GM10847 (cell line): ENCODE results near the gene CD9.

Experiments used
- POLR2A ChIP-seq: IDR thresholded peaks from 2 replicates; pipeline ENCODE4 v1.6.1; 2011; ENCODE audit not compliant: insufficient read length; ENCODE audit errors: extremely low read depth

CD9 gene

DNA sequence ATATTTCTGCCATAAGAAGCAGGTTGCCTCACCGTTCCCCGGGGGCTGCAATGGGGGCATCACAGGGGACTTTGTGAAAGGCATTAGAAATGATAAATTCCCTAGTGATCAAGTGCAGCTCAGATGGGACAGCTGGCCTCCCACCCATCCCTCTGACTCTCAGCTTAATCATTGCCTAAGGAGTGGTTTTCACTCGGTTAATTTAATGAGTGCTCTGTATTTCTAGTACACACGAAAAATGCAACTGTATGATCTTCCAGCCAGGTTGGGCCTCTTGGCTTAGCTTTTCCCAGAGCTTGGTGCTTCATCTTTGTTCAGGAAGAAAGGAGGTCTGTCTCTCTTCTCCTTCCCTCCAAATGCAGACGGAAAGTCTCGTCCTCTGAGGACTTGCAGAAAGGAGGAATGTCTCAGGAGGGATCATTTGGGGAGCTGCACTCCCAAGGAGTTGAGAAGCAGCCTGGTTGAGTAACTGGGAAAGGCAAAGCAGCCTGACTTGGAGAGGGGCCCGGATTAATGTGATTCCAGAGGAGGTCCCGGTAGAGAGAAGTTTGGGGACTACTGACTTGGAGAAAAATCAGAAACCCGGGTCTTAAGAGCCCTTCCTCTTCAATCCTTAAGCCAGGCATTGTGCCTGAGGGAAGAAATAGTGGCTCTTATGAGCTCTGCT is 7.2 kb downstream of the CD9 start:
- TF ChIP-seq POLR2A: no peak

DNA sequence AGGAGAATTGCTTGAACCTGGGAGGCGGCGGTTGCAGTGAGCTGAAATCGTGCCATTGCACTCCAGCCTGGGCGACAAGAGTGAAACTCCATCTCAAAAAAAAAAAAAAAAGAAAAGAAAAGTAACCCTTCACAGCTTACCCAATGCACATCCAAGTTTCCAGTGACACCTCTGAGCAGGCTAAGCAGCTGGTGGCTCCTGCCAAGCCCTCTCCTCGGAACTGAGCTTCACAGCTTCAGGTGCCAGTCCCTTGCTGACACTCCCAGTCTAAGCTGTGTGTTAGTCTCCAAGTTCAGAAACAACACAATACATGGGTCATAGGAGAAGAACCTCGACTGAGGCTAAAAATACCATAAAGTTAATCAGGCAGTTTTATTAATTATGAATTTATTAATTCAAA is 7.9 kb downstream of the CD9 start:
- TF ChIP-seq POLR2A: no peak

DNA sequence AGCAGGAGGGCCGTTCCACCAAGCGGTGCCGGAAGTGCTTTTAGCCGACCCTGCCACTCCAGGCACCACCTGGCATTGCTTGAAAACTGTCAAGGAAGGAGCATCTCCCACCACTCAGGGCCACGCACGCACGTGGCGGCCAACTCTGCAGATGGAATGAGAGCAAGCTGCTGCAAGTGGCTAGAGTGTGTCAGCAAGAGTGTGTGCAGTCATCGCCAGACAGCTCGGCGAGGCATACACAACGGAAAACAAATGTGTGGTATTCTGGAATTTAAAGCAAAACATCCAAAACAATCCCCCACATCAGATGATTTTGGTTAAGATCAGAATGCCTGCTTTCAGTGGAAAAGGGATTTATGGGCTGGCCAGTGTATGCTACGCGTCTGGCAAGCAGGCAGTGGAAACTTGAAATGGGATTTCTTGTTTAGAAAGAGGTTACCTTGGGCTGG is 11.2 kb downstream of the CD9 start:
- TF ChIP-seq POLR2A: no peak

DNA sequence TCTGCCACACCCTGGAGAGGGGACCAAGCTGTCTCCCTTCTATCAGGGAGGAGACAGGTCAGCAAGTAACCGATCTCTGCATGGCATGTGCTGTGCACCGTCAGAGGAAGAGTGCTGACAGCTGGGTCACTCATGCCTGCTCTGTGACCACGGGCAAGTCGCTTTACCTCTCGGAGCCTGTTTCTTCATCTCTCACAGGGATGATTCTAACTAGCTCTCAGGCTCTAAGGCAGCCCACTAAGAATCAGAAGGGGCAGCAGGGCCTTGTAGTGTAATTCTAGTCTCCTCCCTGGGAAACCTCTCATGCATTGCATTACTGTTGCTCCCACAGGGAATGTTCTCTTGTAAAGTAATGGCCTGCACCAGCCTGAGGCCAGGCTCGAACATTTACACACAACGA is 11.9 kb downstream of the CD9 start:
- TF ChIP-seq POLR2A: no peak

DNA sequence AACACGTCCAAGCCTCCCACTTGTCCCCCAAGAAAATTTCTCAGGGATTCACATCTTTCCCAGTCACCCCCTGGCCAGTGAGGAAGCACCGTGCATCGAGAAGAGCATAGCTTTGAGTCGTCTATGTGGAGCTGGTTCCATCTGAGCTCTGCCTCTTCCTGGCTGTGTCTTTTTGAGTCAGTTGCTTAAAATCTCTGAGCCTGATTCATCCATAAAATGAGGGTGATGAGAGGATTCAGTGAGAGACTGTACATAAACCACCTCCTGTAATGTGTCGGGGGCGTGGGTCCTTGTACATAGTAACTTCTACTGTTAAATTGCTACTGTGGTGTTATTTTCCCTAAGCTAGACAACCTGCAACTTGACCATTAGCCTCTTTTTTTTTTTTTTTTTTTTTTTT is 13.8 kb downstream of the CD9 start:
- no peak for TF ChIP-seq POLR2A

DNA sequence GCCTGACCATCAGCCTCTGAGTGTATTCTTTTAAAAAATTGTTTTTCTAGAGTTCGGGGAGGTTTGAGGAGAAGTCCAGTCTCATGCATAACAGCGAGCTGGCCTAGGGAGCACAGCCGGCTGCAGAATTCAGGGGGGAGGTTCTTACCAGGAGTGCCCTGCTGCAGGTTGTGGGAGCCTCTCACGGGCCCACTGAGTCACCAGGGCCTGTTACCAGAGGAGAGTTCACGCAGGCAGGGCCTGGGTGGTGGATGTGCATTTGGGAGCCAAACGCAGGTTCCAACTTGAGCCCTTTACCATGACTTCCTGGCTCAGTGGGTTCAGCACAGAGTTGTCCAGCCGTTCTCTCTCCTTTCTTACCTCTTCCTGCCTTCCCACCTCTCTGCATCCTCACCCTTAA is 14.4 kb downstream of the CD9 start:
- no peak for TF ChIP-seq POLR2A

DNA sequence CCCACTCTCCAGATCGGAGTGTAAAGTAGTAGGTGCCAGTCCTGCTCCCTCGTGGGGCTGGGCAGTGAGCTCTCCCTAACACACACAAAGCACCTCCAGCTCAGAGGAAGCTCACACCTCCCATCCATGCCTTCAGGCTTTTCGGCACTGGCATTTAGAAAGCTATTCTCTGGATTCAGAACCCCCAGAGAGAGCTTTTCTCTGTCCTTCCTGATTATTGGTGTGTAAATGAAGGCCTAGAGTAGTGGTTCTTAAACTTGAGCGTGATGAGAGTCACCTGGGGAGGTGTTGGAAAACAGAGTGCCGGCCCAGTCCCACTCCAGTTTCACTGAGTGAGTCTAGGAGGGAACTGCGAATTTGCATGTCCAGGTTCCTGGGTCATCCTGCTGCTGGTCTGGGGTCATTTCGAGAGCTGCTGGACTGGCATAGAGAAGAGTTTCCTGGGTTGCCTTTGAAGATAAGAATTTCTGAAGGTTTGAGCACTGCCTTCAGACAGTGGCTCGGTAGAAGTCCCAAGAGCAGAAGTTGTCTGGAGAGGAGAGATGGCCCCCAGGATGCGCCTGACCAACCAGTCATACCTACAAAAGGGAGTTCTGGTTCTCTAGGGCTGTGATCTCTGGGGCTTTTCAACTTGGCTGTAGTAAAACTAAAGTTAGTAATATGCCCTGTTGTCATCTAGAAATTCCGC is 15.1 kb downstream of the CD9 start:
- TF ChIP-seq POLR2A: no peak

DNA sequence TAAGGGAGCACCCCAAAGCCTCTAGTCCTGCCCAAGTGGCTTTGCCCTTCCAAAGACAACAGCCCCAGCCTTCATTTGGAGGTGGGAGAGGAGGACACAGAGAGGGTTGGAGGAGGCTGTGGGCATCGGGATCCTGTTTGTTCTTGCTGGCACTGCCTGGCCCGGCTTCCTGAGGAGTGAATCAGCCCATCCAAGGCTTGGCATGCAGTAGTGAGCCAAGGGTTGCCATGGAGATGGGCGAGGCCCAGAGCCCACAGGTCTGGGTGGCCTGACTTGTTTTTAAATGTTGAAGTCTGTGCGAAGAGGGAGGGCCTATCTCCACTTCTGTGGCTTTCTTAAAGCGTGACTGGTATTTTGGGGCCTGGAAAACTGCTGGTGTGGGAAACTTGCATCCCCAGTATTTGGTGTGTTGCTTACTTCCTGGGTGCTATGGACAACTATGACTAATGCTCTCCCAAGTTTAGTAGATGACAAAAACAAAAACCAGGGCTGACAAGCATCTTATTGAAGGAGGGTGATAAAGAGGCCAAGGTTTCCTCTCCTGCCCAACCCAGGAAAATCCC is 15.8 kb downstream of the CD9 start:
- TF ChIP-seq POLR2A: no peak

DNA sequence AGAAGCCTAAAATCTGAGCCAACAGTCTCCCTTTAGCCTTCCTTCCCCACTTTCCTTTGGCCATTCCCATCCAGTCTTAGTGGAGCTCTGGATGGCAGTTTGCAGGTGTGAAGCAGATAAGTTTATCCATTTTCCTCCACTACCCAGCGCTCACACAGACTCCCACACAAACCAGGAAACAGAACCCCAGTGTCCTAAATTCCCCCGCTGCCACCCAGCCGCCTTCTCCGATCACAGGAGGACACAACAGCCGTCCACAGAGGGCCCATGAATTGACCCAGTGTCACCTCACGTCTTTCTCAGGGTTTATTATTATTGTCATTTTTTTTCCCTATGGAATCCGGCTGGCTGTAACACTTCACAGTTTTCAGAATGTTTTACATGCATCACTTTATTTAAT is 16.4 kb downstream of the CD9 start:
- no peak for TF ChIP-seq POLR2A

DNA sequence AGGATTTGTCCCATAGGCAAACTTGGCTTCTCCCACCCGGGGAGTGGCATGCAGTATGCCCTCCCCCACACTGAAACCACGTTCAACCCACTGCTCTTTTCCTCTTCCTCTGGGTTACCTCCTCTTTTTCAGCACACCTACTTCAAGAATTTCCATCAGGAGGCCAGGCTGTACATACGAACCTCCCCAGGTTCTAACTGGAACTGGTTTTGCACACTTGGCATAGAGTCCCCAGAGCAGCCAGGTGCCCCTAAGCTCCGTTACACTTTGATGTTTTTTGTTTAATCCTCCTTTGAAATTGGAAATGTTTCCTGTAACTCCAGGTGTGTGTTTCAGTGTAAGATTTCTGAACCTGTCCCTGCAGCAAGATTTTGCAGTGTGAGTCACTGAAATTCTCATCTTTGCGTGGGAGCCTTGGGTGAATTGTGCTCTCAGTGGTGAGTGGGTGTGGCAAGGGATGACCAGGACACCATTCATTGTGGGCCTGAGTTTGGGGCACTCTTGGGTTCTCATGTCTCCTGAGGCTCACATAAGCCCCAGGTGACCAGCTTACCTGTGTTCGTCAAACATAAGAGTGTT is 18.2 kb downstream of the CD9 start:
- no peak for TF ChIP-seq POLR2A

DNA sequence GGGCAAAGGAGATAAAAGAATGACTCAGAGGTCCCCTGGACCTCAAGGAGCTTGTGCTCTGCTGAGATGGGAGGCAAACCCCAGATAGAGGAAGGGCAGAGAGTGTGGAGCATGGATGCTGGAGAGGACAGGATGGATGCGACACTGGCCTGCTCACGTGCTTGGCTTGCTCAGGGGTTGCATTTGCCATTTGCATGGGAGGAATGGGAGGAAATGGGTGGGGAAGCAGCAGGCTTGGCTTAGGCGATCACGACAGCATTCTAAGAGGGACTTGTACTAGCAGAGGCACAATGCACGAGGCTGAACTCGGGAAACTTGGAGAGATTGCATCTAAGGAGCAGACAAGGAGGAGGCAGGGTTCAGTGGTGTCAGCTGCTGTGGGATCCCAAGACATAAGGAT is 19.8 kb downstream of the CD9 start:
- no peak for TF ChIP-seq POLR2A

DNA sequence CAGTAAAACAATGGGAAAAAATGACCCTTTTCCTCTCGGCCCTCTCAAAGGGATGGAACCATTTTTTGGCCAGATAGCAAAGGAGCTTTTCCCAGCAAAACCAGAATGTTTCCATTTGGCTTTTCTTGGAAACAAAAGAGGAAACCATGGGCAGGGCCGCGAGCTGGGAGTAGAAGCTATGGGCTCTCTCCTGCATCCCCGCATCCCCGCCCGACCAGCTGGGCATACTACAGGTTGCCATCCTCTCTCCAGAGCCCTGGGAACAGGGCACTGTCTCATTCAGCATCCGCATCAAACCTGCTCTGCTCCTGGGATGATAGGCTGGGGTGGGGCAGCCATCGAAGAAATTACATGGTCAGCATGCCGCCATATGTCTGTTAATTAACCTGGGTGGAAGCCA is 20.9 kb downstream of the CD9 start:
- no peak for TF ChIP-seq POLR2A

DNA sequence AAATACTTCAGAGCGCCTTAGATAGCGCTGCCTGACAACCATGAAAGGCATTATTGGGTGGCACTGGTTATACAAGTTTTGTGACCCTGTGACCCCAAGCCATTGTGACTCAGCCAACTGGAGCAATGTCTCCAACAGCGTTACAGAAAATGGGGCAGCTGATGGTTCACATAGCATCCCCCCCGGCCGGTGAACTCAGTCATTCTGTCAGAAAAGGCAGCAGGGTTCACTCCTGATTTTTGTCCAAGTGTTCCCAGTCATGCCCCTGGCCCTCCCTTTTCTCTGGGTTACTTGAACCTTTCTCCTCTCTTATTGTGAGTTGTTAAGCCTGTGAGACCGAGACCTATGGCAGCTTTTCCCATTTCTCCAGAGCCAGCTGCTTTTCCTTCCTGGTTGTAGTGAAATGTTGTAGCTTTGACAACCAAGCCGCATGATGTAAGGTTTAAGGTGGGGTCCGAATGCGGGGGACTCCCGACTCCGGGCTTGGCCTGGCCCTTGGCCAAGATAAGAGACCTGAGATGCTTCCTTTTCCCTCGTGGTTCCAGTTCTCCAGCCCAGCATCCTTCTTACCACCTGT is 22.0 kb downstream of the CD9 start:
- TF ChIP-seq POLR2A: no peak

DNA sequence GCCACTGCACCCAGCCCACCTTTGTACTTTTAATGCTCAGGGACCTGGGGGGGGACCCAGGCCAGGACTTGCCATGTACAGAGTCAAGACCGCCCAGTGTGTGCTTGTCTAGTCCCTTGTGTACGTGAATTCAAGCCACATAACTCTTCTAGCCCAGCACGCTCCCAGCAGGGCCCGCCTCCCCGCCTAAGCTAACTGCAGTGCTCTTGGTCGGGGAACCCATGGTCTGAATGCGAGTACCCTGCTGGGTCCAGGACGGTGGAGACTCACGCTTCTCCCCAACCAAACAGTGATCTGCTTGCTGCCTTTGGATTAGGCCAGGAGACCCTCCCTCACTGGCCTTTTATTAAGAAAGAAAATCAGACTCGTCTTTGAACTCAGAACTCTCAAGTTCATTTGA is 23.3 kb downstream of the CD9 start:
- no peak for TF ChIP-seq POLR2A

DNA sequence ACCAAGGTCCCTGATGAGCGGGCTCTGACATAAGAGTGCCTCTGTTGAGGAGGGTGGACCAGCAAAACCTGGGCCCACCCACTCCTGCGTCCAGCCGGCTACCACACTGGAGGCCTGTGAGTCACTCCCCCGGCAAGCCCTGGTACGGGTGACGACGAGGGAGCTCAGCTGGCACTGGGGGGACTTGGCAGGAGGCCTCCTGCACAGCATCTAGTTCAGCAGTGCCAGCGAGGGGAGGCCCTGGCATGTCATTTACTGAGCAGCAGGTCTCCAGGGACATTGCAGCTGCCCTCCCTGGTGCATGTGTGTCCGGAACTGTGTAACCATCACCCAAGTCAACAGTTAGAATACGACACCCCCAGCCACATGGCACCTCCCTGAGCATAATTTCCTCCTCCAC is 24.4 kb downstream of the CD9 start:
- no peak for TF ChIP-seq POLR2A

DNA sequence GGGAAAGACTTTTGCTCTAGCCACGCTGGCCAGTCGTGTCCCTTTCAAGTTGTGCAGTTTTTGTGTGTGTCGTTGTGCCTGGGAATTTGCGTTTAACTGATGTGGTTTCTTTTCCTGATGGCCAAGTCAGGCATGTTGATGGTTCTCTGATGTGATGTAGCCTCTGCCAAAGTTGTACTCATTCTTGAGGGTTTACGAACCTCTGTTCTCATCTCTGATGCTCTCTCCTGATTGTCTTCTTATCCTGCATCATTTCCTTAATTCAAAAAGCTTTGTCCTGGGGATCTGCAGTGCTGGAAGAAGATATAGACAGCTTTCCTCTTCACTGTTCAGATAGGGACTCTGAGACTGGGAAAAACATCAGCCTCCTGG is 25.4 kb downstream of the CD9 start:
- no peak for TF ChIP-seq POLR2A
